Activated T-cell treated with anti-CD3 and anti-CD28 coated beads for 24 hours (primary cell): Measurements from ENCODE around the gene SLC24A3.

Source experiments
- DNase-seq: peaks from one replicate; pipeline ENCODE4 v3.0.0-alpha.2; 2020; ENCODE audit warnings: low read depth

Gene SLC24A3

DNA sequence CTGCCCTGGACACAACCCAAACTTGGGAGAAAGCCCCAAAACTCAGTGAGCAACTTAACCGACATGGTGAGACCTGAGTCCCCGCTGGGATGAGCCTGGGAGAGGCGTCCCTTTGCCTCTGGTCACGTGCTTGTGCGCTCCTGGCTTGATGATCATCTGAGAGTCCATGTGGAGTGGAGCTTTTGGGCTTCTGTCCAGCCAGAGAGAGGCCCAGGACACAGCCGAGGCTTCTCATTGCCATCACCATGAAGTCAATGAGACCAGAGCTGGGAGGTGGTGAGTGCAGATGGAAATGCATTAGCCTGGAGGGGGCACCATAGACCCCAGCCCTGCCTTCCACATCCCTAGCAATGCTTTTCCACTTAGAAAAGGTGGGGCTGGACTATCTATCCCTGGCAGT is 250.0 kb downstream of the SLC24A3 start:
- DNase-seq = no peak

- DNase-seq = no peak
These were observed 251.2 kb downstream of the SLC24A3 start for GRCh38 chr20:19463597-19463996.

GRCh38 chr20:19465536-19465935 is 253.1 kb downstream of the SLC24A3 start:
- DNase-seq = no peak

DNA sequence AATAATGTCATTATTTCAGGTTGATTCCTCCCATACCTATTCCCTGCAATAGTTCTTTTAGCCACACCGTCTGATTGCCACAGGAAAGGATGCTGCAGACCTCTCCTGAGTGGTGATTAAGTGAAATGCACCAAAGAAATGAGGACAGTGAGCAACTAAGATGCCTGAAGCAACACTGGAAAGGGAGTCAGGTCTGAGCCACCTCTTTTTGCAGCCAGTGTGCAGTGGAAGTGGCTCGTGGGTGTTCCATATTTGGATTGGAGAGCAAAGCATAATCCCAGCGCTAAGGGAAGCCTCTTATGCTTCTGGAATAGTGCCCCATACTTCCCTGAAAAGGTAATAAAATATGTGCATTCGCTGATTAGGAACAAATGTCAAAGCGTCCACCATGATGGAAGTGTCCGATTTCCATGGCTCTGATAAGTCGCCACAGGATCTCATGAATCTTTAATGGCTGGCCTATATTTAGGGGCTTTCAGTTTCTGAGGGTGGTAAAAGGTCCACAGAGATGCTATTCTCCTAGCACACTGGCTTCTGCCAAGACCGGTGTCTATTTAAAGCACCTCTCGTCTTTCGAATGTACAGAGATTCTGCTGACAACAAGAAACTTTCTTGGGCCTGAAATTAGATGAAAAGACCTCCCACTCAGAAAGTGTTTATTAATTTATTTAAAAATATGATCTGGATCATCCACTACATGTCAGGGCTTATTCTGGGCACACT is 253.9 kb downstream of the SLC24A3 start:
- DNase-seq = no peak

DNA sequence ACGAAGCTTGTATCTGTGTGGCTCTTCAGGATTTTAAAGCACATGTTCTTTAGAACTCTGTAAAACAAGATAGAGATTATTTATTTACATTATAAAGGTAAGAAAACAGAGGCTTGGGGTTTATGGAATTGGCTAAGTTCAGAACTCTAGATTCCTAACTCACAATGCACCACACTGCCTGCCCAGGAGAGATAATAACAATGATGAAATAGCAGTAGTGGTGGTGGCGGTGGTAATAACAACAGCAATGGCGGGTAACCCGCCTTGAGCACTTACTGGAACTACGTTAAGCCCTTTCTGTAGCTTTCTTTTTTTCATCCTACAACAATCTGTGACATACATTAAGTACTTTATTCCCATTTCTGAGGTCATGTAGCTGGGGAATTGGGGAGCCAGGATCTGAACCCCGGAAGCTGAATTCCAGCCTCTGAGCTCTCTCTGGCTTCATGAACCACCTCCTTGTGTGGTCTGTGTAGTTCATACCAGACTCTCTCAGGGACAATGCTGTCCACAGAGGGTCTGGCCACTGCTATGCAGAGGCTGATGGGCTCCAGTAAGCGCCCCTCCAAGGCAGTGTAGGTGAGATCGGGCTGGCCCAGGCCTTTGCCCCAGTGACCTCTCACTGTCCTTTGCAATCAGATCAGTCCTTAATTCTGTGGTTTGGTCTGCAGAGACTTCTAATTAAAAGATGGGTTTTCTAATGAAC is 260.9 kb downstream of the SLC24A3 start:
- no peak for DNase-seq

GRCh38 chr20:19473922-19474286 is 261.5 kb downstream of the SLC24A3 start:
- DNase-seq = no peak

- DNase-seq = no peak
These were observed 266.0 kb downstream of the SLC24A3 start for GRCh38 chr20:19478320-19478895.

GRCh38 chr20:19482726-19483125 is 270.3 kb downstream of the SLC24A3 start:
- no peak for DNase-seq

DNA sequence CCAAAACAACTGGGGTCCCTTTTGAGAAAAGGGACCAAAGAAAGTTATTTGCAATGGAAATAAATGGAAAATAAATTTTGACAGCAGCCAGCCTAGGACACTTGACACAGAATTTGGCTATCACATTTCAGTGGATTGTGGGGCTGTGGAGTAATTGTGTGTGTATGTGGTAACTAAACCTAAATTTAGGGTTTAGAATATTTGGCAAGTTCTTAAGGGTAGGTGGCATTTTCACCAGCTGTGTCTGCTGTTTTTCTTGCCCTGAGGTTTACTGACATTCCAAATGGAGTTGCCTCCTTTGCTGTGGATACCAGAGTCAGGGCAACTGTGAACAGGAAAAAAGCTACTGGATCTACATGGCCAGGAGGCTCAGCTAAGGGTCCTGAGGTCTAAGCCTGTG is 270.9 kb downstream of the SLC24A3 start:
- no peak for DNase-seq

DNA sequence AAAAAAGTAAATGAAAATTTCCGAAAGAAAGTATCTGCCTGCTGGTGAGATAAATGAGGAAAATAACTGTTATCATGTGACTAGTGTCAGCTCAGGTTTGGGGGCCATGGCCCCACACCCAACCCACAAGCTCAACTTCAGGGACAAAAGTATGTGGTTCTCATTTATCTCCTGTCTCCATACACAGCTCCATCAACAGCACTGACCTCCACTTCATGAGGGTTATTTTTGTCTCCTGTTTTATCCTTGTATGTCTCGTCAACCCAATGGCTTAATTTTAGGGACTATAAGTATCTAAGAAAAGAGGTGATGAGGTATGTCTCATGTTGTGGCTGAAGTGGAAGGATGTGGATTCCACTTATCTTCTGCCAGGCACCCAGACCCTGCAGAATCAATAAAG is 274.0 kb downstream of the SLC24A3 start:
- no peak for DNase-seq

- DNase-seq = no peak
These were observed 275.0 kb downstream of the SLC24A3 start for GRCh38 chr20:19487420-19487819.

- DNase-seq = no peak
These were observed 278.8 kb downstream of the SLC24A3 start for GRCh38 chr20:19491241-19491640.

- no peak for DNase-seq
These were observed 279.7 kb downstream of the SLC24A3 start for GRCh38 chr20:19492116-19492515.

DNA sequence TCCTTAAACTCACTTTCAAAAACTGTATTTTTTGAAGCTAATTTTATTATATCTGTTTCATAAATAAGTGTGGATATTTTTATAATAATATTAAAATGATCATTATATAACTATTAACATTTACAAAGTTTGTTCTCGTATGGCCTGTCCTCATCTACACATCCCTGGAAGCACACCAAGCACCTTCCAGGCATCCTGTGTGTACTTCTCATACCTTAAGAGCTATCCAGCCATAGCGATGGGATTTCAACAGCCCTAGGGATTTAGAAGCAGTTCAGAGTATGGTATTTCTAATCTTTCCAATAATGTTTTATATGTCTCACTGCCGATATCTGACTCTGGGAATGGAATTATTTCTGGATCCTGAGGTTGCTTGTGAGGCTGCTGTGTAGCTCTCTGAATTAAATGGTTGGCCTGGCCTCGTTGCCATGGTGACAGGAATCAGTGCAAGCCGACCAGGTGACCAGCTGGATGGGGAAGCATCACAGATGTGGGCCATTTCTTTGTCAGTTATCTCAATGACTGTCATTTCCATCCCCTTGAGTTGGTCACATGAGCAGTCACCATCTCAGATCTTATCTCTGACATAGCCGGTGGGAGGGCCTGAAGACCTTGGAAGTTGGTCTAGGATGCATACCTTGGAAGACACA is 280.4 kb downstream of the SLC24A3 start:
- no peak for DNase-seq

DNA sequence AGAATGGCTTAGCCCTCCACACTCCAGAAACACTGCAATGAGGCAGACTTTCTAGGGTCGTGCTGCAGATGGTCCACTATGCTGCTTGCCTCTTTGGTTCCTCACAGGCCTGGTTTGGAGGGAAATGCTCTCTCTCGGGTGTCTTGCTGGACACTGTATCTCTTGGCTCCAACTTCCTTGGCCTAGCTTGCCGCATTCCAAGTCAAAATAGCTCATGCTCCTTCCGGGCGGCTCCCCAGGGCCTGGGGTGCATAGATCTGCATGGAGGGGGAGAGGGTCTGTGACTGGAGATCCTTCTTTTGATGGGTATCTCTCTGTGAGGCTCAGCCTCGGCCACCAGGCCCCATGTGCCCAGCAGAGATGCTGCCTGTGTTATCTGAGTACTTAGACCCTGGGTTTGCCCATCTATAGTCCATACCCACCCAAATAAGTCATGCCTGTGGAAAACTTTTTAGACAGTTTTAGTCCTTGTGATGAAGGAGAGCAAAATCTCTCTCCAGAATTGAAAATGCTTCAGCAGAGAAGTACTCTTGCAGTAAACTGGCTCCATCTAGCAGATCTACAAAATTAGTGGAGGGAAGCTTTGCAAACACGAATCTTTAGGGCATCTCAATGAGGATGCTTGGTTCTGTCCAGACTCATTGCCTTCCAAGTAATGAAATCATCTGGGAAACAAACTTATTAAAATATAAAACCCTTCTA is 281.5 kb downstream of the SLC24A3 start:
- no peak for DNase-seq

DNA sequence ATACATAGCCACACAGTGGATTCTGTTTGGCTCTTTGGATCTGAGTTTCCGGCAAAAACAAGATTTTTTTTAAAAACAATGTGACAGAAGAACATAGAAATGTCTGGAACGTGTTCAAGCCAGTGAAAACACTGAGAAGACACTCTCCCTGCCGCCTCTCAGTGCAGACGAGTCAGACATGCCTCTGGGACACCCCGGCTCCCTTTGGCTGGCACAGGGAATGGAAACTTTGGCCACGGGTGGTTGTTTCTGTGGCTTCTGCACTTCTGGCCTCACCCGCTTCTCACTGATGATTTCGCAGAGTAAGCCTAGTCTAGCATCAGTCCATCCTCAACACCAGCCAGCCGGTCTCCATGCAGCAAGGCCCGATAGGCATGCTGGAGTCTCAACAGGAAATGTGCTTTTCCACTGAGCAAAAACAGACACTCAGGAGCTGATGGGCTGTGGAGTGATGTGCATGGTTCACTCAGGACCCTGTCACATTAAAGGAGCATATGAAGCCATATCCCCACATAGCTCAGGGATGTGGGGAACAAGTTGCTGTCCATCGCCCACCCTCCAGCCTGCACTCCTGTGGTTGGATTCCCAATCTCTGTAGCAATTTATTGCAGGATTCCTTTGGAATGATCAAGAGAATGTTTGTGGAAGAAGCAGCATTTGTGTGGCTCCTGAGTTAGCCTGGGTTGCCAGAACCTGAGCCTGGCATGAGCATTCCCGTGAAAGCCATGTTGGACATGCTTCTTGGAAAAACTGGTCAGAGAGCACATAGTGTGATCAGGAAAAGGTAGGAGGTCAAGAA is 283.7 kb downstream of the SLC24A3 start:
- no peak for DNase-seq

GRCh38 chr20:19497064-19497463 is 284.6 kb downstream of the SLC24A3 start:
- DNase-seq = no peak

DNA sequence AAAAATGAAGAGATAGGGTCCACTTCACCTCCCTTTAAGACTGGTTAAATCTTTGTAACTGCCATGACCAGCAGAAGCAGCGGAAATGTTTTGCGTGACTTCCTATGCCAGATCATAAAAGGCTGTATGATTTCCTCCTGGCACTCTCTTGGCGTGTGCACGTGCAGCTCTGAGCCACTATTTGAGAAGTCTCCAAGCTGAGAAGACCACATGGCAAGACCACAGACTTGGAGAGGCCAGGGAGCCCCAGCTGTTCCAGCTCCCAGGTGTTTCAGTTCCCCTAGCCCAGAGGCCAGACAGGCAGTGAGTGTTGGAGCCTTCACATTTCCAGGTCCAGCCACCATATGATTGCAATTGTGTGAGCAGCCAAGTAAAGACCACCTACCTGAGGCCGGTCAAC is 286.3 kb downstream of the SLC24A3 start:
- DNase-seq = no peak

- DNase-seq = no peak
These were observed 289.2 kb downstream of the SLC24A3 start for GRCh38 chr20:19501476-19502115.

GRCh38 chr20:19502169-19502568 is 289.7 kb downstream of the SLC24A3 start:
- no peak for DNase-seq

GRCh38 chr20:19504251-19504650 is 291.8 kb downstream of the SLC24A3 start:
- DNase-seq = no peak
